ENCODE results near the gene RSU1.

The RSU1 gene

GRCh38 chr10:16727666-16728065 is 89.6 kb downstream of the RSU1 start:
- DNase-seq (ENCODE audit: low read depth) = no peak
- TF ChIP-seq CTCF (IDR thresholded peaks at IDR 0.05; ENCODE audit: control insufficient read depth, insufficient read depth, low read depth, low read length, missing control alignments) = no peak

DNA sequence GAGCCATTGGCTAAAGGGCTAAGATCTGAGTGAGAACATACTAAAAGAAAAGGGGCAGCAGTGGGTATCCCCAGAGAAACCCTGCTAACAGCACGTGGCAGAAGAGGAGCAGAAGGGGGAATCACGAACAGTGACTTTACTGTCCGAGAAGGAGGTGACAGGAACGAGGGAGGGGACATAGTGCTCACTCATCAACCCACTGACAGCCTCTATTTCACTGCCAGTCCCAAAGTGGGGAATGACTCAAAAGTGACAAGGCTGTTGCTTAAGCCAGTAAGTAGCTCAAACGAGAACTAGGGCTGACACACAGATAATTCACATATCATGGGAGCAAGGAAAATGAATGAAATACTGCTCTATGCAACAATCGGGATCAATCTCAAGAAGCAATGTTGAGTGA is 92.7 kb downstream of the RSU1 start:
- no peak for TF ChIP-seq CTCF (IDR thresholded peaks at IDR 0.05; ENCODE audit: control insufficient read depth, insufficient read depth, low read depth, low read length, missing control alignments)
- H3K4me3 ChIP-seq (ENCODE audit: control insufficient read depth, low read depth, low read length) = no peak overlapping the region
- DNase-seq (ENCODE audit: low read depth) = no peak

More at GRCh38 chr10:16727666-16728065, 89.6 kb downstream of the RSU1 start:
- H3K4me3 ChIP-seq (ENCODE audit: control insufficient read depth, low read depth, low read length) = no peak overlapping the region

DNA sequence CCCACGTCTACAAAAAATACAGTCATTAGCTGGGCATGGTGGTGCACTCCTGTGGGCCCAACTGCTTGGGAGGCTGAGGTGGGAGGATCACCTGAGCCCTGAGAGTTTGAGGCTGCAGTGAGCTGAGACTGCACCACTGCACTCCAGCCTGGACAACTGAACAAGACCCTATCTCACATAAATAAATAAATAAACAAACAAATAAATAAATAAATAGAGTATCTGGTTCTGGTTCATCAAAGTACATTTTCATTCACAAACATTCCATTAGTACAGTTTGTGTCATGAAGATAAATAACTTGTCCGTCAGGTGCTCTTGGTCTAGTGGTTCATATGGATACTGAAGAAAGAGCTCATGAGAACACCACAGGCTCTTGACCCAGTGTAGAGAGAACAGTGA is 96.4 kb downstream of the RSU1 start:
- no peak overlapping the region for H3K4me3 ChIP-seq (ENCODE audit: control insufficient read depth, low read depth, low read length)
- TF ChIP-seq CTCF (IDR thresholded peaks at IDR 0.05; ENCODE audit: control insufficient read depth, insufficient read depth, low read depth, low read length, missing control alignments) = no peak
- DNase-seq (ENCODE audit: low read depth) = no peak

DNA sequence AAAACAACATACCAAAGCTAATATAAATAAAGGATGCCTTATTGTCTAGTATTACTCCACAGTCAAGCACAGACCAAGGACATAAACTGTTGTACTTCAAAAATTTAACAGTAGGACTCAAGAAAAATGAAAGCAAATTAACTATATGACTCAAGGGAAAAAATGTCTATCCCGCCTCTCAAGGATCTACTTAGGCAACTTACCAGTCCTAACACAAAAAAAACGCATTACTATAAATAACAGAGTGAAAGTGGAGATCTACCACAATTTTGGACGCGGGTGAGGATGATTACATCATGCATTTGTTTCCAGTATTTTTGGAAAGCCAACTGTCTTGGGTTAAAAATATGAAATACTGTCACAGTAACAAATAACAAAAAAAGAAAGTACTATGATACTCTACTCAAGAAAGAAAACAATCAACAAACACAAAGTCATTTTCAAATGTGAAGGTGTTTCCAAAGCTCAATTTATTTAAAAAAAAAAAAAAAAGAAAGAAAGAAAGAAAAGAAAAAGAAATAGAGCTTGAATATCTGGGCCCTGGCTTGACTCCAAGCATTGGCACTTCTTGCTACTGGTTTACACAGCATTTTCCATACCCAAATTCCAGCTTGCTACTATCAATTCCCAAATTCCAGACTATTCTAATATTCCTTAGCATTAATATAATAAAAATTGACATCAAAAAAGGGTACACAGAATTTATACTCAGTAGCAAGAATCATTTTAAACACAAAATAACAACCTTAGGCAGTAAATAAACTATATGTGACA is 99.4 kb downstream of the RSU1 start:
- H3K4me3 ChIP-seq (ENCODE audit: control insufficient read depth, low read depth, low read length) = no peak overlapping the region
- no peak for TF ChIP-seq CTCF (IDR thresholded peaks at IDR 0.05; ENCODE audit: control insufficient read depth, insufficient read depth, low read depth, low read length, missing control alignments)
- peak; percentile 40 for DNase-seq (ENCODE audit: low read depth)

- DNase-seq (ENCODE audit: low read depth) = no peak
- H3K4me3 ChIP-seq (ENCODE audit: control insufficient read depth, low read depth, low read length) = no peak overlapping the region
- no peak for TF ChIP-seq CTCF (IDR thresholded peaks at IDR 0.05; ENCODE audit: control insufficient read depth, insufficient read depth, low read depth, low read length, missing control alignments)
These were observed 101.2 kb downstream of the RSU1 start for GRCh38 chr10:16716051-16716450.

- no peak overlapping the region for H3K4me3 ChIP-seq (ENCODE audit: control insufficient read depth, low read depth, low read length)
- no peak for TF ChIP-seq CTCF (IDR thresholded peaks at IDR 0.05; ENCODE audit: control insufficient read depth, insufficient read depth, low read depth, low read length, missing control alignments)
- DNase-seq (ENCODE audit: low read depth) = no peak
These were observed 103.9 kb downstream of the RSU1 start for GRCh38 chr10:16713290-16713689.
